Peyer's patch (tissue), 4 donors: Measurements from ENCODE around the gene RPP38. TPM values are rescaled to one million over a fixed set of nuclear protein-coding genes. Genes with fewer than 3 reads are reported as not detected.

Experiments used
- DNase-seq, 3 donors: peaks; one replicate each; pipeline ENCODE4 v3.0.0-alpha.2; 2017 to 2019
- H3K27ac ChIP-seq, 4 donors: fragments of 200-600 bp; sonication (generic); one replicate each; pipeline ENCODE4 v1.5.1; 2016 to 2019
- H3K27me3 ChIP-seq, 2 donors: fragments of 200-600 bp; sonication (generic); one replicate each; pipeline ENCODE4 v1.5.1; 2019
- H3K36me3 ChIP-seq, 3 donors: fragments of 200-600 bp; sonication (generic); one replicate each; pipeline ENCODE4 v1.5.1; 2016 to 2019
- H3K4me1 ChIP-seq, 4 donors: fragments of 200-600 bp; sonication (generic); one replicate each; pipeline ENCODE4 v1.5.1; 2016 to 2019
- H3K4me3 ChIP-seq, 4 donors: fragments of 200-600 bp; sonication (generic); 1 replicate in 3 of 4; 2 replicates in 1 of 4; pipeline ENCODE4 v1.5.1; 2016 to 2019; ENCODE audit warnings: mild to moderate bottlenecking in 1 of 4
- H3K9me3 ChIP-seq, 4 donors: fragments of 200-600 bp; sonication (generic); one replicate each; pipeline ENCODE4 v1.5.1; 2016 to 2019; ENCODE audit warnings: mild to moderate bottlenecking in 1 of 4
- POLR2A ChIP-seq, 2 donors: fragments of 450-650 bp; IDR thresholded peaks; one replicate each; pipeline ENCODE4 v1.5.1; 2017; ENCODE audit warnings: antibody characterized with exemption in 2 of 2, mild to moderate bottlenecking in 2 of 2, moderate library complexity in 2 of 2
- total RNA-seq, 4 donors: library from RNA; depleted of rRNA; stranded (reverse); fragments of >200 nt; gene quantifications; one replicate each; pipeline ENCODE4 v1.1.0, GENCODE V29; 2016
- TF ChIP-seq, protein P1 (sequence below), 6 experiments: fragments of 450-650 bp in 4 of 6; fragments of 200-600 bp in 2 of 6; sonication (generic) in 1 of 6; IDR thresholded peaks; one replicate each; pipeline ENCODE4 v1.5.1; 2017 to 2019; ENCODE audit warnings: antibody characterized with exemption in 6 of 6, mild to moderate bottlenecking in 3 of 6, moderate library complexity in 1 of 6

Gene RPP38
- total RNA-seq, 4 donors from 2014 or later, result 13.5 to 21.5 (median 19.6) TPM

GRCh38 chr10:15113766-15114165 lies 16.6 kb downstream of the RPP38 start:
- no peaks in the 10 kb centered on the region for H3K9me3 ChIP-seq
- H3K4me3 ChIP-seq, result no peak overlapping the region
- H3K36me3 ChIP-seq, result peaks cover 0 to 54% (median 0%) of the 10 kb centered on the region in 3 donors
- no peak overlapping the region for H3K27ac ChIP-seq
- no peak for DNase-seq
- H3K4me1 ChIP-seq, result no peaks in the 10 kb centered on the region
- TF ChIP-seq POLR2A (IDR thresholded peaks at IDR 0.05), result no peak
- TF ChIP-seq, protein P1, sequence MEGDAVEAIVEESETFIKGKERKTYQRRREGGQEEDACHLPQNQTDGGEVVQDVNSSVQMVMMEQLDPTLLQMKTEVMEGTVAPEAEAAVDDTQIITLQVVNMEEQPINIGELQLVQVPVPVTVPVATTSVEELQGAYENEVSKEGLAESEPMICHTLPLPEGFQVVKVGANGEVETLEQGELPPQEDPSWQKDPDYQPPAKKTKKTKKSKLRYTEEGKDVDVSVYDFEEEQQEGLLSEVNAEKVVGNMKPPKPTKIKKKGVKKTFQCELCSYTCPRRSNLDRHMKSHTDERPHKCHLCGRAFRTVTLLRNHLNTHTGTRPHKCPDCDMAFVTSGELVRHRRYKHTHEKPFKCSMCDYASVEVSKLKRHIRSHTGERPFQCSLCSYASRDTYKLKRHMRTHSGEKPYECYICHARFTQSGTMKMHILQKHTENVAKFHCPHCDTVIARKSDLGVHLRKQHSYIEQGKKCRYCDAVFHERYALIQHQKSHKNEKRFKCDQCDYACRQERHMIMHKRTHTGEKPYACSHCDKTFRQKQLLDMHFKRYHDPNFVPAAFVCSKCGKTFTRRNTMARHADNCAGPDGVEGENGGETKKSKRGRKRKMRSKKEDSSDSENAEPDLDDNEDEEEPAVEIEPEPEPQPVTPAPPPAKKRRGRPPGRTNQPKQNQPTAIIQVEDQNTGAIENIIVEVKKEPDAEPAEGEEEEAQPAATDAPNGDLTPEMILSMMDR (IDR thresholded peaks at IDR 0.05), result no peak
- no peaks in the 10 kb centered on the region for H3K27me3 ChIP-seq

DNA sequence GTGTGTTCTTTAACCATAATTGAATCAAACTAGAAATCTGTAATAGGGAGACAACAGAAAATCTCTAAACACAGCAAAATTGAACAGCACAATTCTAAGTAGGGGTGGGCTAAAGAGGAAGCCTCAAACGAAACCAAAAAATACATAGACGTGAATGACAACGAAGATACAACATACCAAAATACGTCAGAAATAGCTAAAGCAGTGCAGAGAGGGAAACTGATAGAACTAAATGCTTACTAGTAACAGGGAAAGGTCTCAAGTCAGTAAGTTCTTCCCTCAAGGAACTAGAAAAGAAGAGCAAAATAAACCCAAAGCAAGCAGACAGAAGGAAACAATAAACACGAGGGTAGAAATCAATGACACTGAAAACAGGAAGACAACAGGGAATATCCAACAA lies 19.1 kb downstream of the RPP38 start:
- no peak for TF ChIP-seq POLR2A (IDR thresholded peaks at IDR 0.05)
- TF ChIP-seq, protein P1 (IDR thresholded peaks at IDR 0.05), result no peak
- H3K36me3 ChIP-seq, result peaks cover 0 to 56% (median 0%) of the 10 kb centered on the region in 3 donors
- H3K27me3 ChIP-seq, result no peaks in the 10 kb centered on the region
- H3K4me1 ChIP-seq, result no peaks in the 10 kb centered on the region
- no peak overlapping the region for H3K4me3 ChIP-seq
- no peak for DNase-seq
- H3K27ac ChIP-seq, result no peak overlapping the region
- H3K9me3 ChIP-seq, result no peaks in the 10 kb centered on the region

DNA sequence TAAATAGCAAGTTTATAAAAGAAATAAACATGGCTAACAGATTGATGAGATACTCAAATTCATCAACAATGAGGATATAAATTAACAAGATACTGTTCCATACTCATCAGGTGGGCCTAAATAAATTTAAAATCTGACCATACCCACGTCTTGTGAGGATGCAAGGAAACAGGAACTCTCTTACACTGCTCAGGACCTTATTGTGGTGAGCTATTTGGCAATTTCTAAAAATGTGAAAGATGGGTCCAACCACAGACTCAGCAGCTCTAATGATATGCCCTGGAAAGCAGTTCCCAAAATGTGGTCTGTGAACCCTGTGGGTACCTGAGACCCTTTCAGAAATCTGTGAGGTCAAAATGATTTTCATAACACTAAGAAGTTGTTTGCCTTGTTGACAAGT lies 21.5 kb downstream of the RPP38 start:
- H3K4me1 ChIP-seq, result no peaks in the 10 kb centered on the region
- no peak overlapping the region for H3K4me3 ChIP-seq
- H3K27ac ChIP-seq, result no peak overlapping the region
- H3K27me3 ChIP-seq, result no peaks in the 10 kb centered on the region
- H3K36me3 ChIP-seq, result peaks cover 0 to 48% (median 0%) of the 10 kb centered on the region in 3 donors
- no peaks in the 10 kb centered on the region for H3K9me3 ChIP-seq
- DNase-seq, result no peak
- TF ChIP-seq, protein P1 (IDR thresholded peaks at IDR 0.05), result no peak
- no peak for TF ChIP-seq POLR2A (IDR thresholded peaks at IDR 0.05)

- H3K36me3 ChIP-seq, result peaks cover 0 to 49% (median 0%) of the 10 kb centered on the region in 3 donors
- TF ChIP-seq, protein P1 (IDR thresholded peaks at IDR 0.05), result no peak
- TF ChIP-seq POLR2A (IDR thresholded peaks at IDR 0.05), result no peak
- H3K27ac ChIP-seq, result no peak overlapping the region
- no peaks in the 10 kb centered on the region for H3K4me1 ChIP-seq
- H3K4me3 ChIP-seq, result no peak overlapping the region
- DNase-seq, result no peak
- no peaks in the 10 kb centered on the region for H3K9me3 ChIP-seq
- H3K27me3 ChIP-seq, result no peaks in the 10 kb centered on the region
Measured at GRCh38 chr10:15120523-15120922, 23.4 kb downstream of the RPP38 start.

DNA sequence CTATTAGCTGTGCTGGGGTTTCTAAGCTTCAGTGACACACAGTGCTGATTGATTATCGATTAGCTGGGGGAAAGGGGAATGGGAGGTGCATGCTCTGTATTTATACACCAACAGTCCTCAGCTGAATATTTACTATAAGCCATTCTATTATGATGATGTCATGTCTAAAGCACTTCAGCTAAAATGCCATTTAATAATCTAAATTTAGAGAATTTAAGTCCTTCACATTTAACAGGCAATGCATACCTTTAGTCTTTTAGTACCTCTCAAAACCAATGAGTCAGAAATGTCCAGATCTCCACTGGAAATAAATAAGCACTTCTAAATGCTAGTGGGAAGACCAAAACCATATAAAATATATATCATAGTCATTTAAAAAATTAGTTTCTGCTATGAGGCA lies 24.6 kb downstream of the RPP38 start:
- H3K9me3 ChIP-seq, result no peaks in the 10 kb centered on the region
- H3K36me3 ChIP-seq, result peaks cover 0 to 55% (median 0%) of the 10 kb centered on the region in 3 donors
- no peak overlapping the region for H3K4me3 ChIP-seq
- DNase-seq, result no peak
- H3K4me1 ChIP-seq, result no peaks in the 10 kb centered on the region
- H3K27me3 ChIP-seq, result no peaks in the 10 kb centered on the region
- no peak overlapping the region for H3K27ac ChIP-seq
- no peak for TF ChIP-seq POLR2A (IDR thresholded peaks at IDR 0.05)
- TF ChIP-seq, protein P1 (IDR thresholded peaks at IDR 0.05), result no peak

- Histone ChIP-seq H3K4me1 (no peaks in the 10 kb centered on the region), H3K27me3 (no peaks in the 10 kb centered on the region), H3K4me3 (no peak overlapping the region), H3K36me3 (peaks cover 0 to 56% (median 0%) of the 10 kb centered on the region in 3 donors), H3K9me3 (no peaks in the 10 kb centered on the region), H3K27ac (no peak overlapping the region)
- no peak for TF ChIP-seq POLR2A (IDR thresholded peaks at IDR 0.05)
- TF ChIP-seq, protein P1 (IDR thresholded peaks at IDR 0.05), result no peak
- DNase-seq, result no peak
Measured at GRCh38 chr10:15122477-15123030, 25.4 kb downstream of the RPP38 start.
